Osteoblast (primary cell): ENCODE measurements around the gene ZNF605. TPM values are rescaled to one million over a fixed set of nuclear protein-coding genes. Genes with fewer than 3 reads are reported as not detected.
"Not testable (repeated sequence)": the region's sequence is repeated elsewhere in the genome, so short reads cannot be mapped to it uniquely, and the experiment has no call there.

Experiments used
- DNase-seq: peaks from one replicate; pipeline ENCODE4 v3.0.0; 2011; ENCODE audit warnings: low spot score, mixed read lengths; ENCODE audit not compliant: insufficient read length; ENCODE audit errors: missing footprints
- H2AFZ ChIP-seq: 2 replicates; pipeline ENCODE4 v1.6.0; 2011; ENCODE audit warnings: mild to moderate bottlenecking, low read length
- H3K27ac ChIP-seq: 2 replicates; pipeline ENCODE4 v1.5.1; 2011; ENCODE audit warnings: mild to moderate bottlenecking, low read depth, low read length, moderate library complexity
- H3K27me3 ChIP-seq: 2 replicates; pipeline ENCODE4 v1.6.0; 2012; ENCODE audit warnings: mild to moderate bottlenecking, control low read depth, inconsistent platforms, low read length, moderate library complexity; ENCODE audit not compliant: insufficient read depth
- H3K36me3 ChIP-seq: 2 replicates; pipeline ENCODE4 v1.5.1; 2011; ENCODE audit warnings: mild to moderate bottlenecking, low read length, control low read depth, moderate library complexity; ENCODE audit not compliant: insufficient read depth
- H3K4me1 ChIP-seq: 2 replicates; pipeline ENCODE4 v1.5.1; 2011; ENCODE audit warnings: mild to moderate bottlenecking, low read length, control low read depth, moderate library complexity; ENCODE audit not compliant: insufficient read depth
- H3K4me2 ChIP-seq: 2 replicates; pipeline ENCODE4 v1.6.0; 2011; ENCODE audit warnings: mild to moderate bottlenecking, low read length; ENCODE audit not compliant: insufficient read depth
- H3K4me3 ChIP-seq: fragments of 200-600 bp; sonication (generic); 3 replicates; pipeline ENCODE4 v1.5.1; 2012; ENCODE audit warnings: mild to moderate bottlenecking, low read length, inconsistent platforms; ENCODE audit not compliant: insufficient read depth
- H3K79me2 ChIP-seq: 2 replicates; pipeline ENCODE4 v1.6.0; 2012; ENCODE audit warnings: mild to moderate bottlenecking, low read length, control low read depth, inconsistent platforms; ENCODE audit not compliant: insufficient read depth
- H3K9me3 ChIP-seq: 2 replicates; pipeline ENCODE4 v1.5.1; 2011; ENCODE audit warnings: low read depth, low read length, control low read depth
- H4K20me1 ChIP-seq: 2 replicates; pipeline ENCODE4 v1.6.0; 2012; ENCODE audit warnings: mild to moderate bottlenecking, low read length, control low read depth; ENCODE audit not compliant: insufficient read depth
- total RNA-seq: library from RNA; depleted of rRNA; stranded (reverse); fragments of >200 nt; gene quantifications from 2 replicates; pipeline ENCODE4 v1.2.3, GENCODE V29; 2012
- TF ChIP-seq, protein P1 (sequence below): IDR thresholded peaks from 2 replicates; pipeline ENCODE4 v1.5.1; 2011; ENCODE audit warnings: mild to moderate bottlenecking, low read depth, low read length, moderate library complexity; ENCODE audit errors: extremely low read depth

The ZNF605 gene
- total RNA-seq, 1 donor, result 10.9 TPM

DNA sequence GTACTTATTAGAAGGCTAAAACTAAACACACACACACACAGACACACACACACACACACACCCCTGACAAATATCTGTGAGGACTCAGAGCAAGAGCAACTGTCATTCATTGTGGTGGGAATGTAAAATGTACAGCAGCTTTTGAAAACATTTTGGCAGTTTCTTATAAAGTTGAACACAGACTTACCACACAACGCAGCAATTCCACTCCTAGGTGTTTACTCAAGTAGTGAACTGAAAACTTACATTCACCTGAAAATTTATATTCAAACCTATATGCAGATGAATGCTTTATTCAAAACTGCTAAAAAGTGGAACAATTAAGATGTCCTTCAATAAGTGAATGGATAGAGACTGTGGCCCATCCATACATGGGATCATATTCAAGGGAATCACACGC, 18.6 kb downstream of the ZNF605 start:
- DNase-seq, result peak; percentile 50
- no peaks in the 10 kb centered on the region for H3K79me2 ChIP-seq
- no peaks in the 10 kb centered on the region for H4K20me1 ChIP-seq
- no peak overlapping the region for H3K4me3 ChIP-seq
- H3K27ac ChIP-seq, result no peak overlapping the region
- H3K9me3 ChIP-seq, result peaks cover 30% of the 10 kb centered on the region
- H3K4me1 ChIP-seq, result no peaks in the 10 kb centered on the region
- no peak overlapping the region for H2AFZ ChIP-seq
- no peak overlapping the region for H3K4me2 ChIP-seq
- peaks cover 20% of the 10 kb centered on the region for H3K36me3 ChIP-seq
- TF ChIP-seq, protein P1, sequence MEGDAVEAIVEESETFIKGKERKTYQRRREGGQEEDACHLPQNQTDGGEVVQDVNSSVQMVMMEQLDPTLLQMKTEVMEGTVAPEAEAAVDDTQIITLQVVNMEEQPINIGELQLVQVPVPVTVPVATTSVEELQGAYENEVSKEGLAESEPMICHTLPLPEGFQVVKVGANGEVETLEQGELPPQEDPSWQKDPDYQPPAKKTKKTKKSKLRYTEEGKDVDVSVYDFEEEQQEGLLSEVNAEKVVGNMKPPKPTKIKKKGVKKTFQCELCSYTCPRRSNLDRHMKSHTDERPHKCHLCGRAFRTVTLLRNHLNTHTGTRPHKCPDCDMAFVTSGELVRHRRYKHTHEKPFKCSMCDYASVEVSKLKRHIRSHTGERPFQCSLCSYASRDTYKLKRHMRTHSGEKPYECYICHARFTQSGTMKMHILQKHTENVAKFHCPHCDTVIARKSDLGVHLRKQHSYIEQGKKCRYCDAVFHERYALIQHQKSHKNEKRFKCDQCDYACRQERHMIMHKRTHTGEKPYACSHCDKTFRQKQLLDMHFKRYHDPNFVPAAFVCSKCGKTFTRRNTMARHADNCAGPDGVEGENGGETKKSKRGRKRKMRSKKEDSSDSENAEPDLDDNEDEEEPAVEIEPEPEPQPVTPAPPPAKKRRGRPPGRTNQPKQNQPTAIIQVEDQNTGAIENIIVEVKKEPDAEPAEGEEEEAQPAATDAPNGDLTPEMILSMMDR, result no peak
- H3K27me3 ChIP-seq, result no peaks in the 10 kb centered on the region

DNA sequence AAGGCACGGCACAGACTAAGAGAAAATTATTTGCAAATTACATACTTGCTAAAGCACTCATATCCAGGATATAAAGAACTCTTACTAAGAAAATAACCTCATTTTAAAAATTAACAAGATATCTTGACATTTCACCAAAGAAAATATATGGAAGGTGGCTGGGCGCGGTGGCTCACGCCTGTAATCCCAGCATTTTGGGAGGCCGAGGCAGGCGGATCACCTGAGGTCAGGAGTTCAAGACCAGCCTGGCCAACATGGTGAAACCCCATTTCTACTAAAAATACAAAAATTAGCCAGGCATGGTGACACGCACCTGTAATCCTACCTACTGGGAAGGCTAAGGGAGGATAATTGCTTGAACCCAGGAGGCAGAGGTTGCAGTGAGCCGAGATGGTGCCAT, 19.2 kb downstream of the ZNF605 start:
- not testable (repeated sequence) for H3K4me1 ChIP-seq, H3K79me2 ChIP-seq, H2AFZ ChIP-seq, H3K27ac ChIP-seq, H3K4me3 ChIP-seq, DNase-seq, H4K20me1 ChIP-seq, H3K27me3 ChIP-seq, H3K4me2 ChIP-seq
- peaks cover 26% of the 10 kb centered on the region for H3K9me3 ChIP-seq
- peaks cover 19% of the 10 kb centered on the region for H3K36me3 ChIP-seq

DNA sequence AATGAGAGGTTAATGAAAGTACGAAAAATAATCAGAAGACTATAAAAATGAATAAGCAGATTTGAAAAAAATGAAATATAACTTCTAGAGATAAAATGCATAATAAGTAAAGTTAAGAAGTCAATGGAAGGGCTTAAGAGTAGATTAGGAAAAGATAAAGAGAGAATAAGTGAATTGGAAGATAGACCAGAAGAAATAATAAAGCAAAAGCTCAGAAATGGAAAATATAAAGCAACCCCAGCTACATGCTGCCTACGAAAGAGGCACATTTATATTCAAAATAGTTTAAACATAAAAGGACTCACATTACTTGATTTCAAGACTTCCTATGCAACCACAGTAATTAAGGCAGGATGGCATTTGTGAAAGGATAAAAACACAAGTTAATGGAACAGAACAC, 19.9 kb downstream of the ZNF605 start:
- Histone ChIP-seq H3K27me3 (no peaks in the 10 kb centered on the region), H2AFZ (no peak overlapping the region), H3K4me2 (no peak overlapping the region), H4K20me1 (no peaks in the 10 kb centered on the region), H3K4me3 (no peak overlapping the region), H3K27ac (no peak overlapping the region), H3K9me3 (peaks cover 27% of the 10 kb centered on the region), H3K36me3 (peaks cover 16% of the 10 kb centered on the region), H3K4me1 (no peaks in the 10 kb centered on the region), H3K79me2 (no peaks in the 10 kb centered on the region)
- DNase-seq, result peak; percentile 46
- TF ChIP-seq, protein P1, result no peak

DNA sequence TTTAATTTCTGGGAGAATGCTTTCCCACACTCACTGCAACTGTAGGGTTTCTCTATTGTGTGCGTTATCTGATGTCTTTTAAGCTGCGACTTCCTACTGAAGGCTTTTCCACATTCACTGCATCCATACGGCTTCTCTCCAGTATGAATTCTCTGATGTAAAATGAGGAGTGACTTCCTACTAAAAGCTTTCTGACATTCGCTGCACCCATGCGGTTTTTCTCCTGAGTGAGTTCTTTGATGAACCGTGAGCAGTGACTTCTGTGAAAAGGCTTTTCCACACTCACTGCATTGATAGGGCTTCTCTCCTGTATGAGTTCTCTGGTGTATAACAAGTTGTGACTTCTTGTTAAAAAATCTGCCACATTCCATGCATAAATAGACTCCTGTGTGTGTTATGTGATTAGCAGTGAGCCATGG, 29.7 kb downstream of the ZNF605 start:
- no peak overlapping the region for H3K4me3 ChIP-seq
- no peak overlapping the region for H3K27ac ChIP-seq
- peaks cover 22% of the 10 kb centered on the region for H3K36me3 ChIP-seq
- H4K20me1 ChIP-seq, result no peaks in the 10 kb centered on the region
- TF ChIP-seq, protein P1, result no peak
- H2AFZ ChIP-seq, result no peak overlapping the region
- H3K4me1 ChIP-seq, result no peaks in the 10 kb centered on the region
- peaks cover 55% of the 10 kb centered on the region for H3K9me3 ChIP-seq
- no peaks in the 10 kb centered on the region for H3K79me2 ChIP-seq
- H3K4me2 ChIP-seq, result no peak overlapping the region
- no peak for DNase-seq
- H3K27me3 ChIP-seq, result no peaks in the 10 kb centered on the region
